HCT116 (cell line): ENCODE measurements around the gene ZNF497. TPM values are rescaled to one million over a fixed set of nuclear protein-coding genes. Genes with fewer than 3 reads are reported as not detected.

Experiments
- ATAC-seq: fragments of 200-7000 bp; cut with Tn5 transposase; 2 replicates; pipeline ENCODE4 v1.9.1; 2020; ENCODE audit warnings: mild to moderate bottlenecking, moderate library complexity
- BruUV-seq: library from RNA; stranded (reverse); fragments of 400-500 nt; replicated peaks from 2 replicates; lab custom pipeline; 2021; lab: Mats Ljungman, UMichigan
- CTCF ChIA-PET: fragments of 300-600 bp; sonication (Branson Sonifier 250); formaldehyde crosslinking; loops from one replicate; lab custom pipeline; 2021; ENCODE audit warnings: antibody characterized with exemption; lab: Charles Lee
- POLR2A ChIA-PET: fragments of 300-600, 350-600 bp; sonication (Branson Sonifier 250); formaldehyde crosslinking; loops from one replicate; lab custom pipeline; 2021; ENCODE audit warnings: antibody characterized with exemption; lab: Charles Lee
- RAD21 ChIA-PET, 2 experiments: fragments of 300-600 bp; sonication (Branson Sonifier 250); formaldehyde crosslinking; loops; one replicate each; lab custom pipeline; 2023; ENCODE audit warnings: low total read pairs in 2 of 2; ENCODE audit not compliant: uncharacterized antibody in 2 of 2, unreplicated experiment in 2 of 2, low non-redundant PET in 1 of 2; lab: Charles Lee
- DNase-seq: peaks from one replicate; pipeline ENCODE4 v3.0.0-alpha.2; 2010; ENCODE audit warnings: low read depth, low spot score
- H2AFZ ChIP-seq: fragments of 200-600 bp; shearing (Covaris generic), sonication (generic); 2 replicates; pipeline ENCODE4 v1.6.1; 2017; ENCODE audit warnings: low read depth, mixed run types, mixed read lengths, antibody characterized with exemption, low read length; ENCODE audit not compliant: poor library complexity, severe bottlenecking
- H3K27ac ChIP-seq: 2 replicates; pipeline ENCODE4 v1.5.1; 2012; ENCODE audit warnings: low read depth, low read length
- H3K27me3 ChIP-seq: fragments of 200-600 bp; sonication (generic); 2 replicates; pipeline ENCODE4 v1.6.1; 2016; ENCODE audit warnings: mixed run types, low read length, mixed read lengths; ENCODE audit not compliant: insufficient read depth
- H3K36me3 ChIP-seq, 2 experiments: fragments of 200-500 bp in 1 of 2; fragments of 200-600 bp in 1 of 2; sonication (Bioruptor generic) in 1 of 2; sonication (generic) in 1 of 2; 2 replicates each; pipeline versions ENCODE4 v1.5.1 to v1.6.1; 2014 to 2016; ENCODE audit warnings: low read length in 2 of 2, inconsistent platforms in 1 of 2, mixed read lengths in 1 of 2, mixed run types in 1 of 2; ENCODE audit not compliant: insufficient read depth in 2 of 2, control insufficient read depth in 1 of 2
- H3K4me1 ChIP-seq, 2 experiments: fragments of 200-600 bp in 1 of 2; sonication (generic) in 1 of 2; 2 replicates each; pipeline versions ENCODE4 v1.5.1 to v1.6.1; 2012 to 2017; ENCODE audit warnings: low read length in 2 of 2, inconsistent platforms in 1 of 2, mild to moderate bottlenecking in 1 of 2, mixed read lengths in 1 of 2, mixed run types in 1 of 2, moderate library complexity in 1 of 2; ENCODE audit not compliant: insufficient read depth in 2 of 2, control insufficient read depth in 1 of 2
- H3K4me2 ChIP-seq: fragments of 200-600 bp; sonication (generic); 2 replicates; pipeline ENCODE4 v1.6.1; 2017; ENCODE audit warnings: mixed run types, low read length, mixed read lengths
- H3K4me3 ChIP-seq, 2 experiments: fragments of 200-600 bp in 1 of 2; sonication (generic) in 1 of 2; replicated peaks in 1 of 2; 2 replicates each; pipeline ENCODE4 v1.5.1; 2011 to 2016; ENCODE audit warnings: low read length in 2 of 2, control low read depth in 1 of 2, low read depth in 1 of 2, mild to moderate bottlenecking in 1 of 2, mixed read lengths in 1 of 2, mixed run types in 1 of 2
- H3K79me2 ChIP-seq: fragments of 200-600 bp; sonication (generic); 2 replicates; pipeline ENCODE4 v1.6.1; 2017; ENCODE audit warnings: mild to moderate bottlenecking, mixed run types, low read length, moderate library complexity, mixed read lengths; ENCODE audit not compliant: insufficient read depth
- H3K9ac ChIP-seq: fragments of 200-600 bp; sonication (generic); 2 replicates; pipeline ENCODE4 v1.6.1; 2016; ENCODE audit warnings: low read length, mixed read lengths
- H3K9me2 ChIP-seq: fragments of 200-600 bp; sonication (generic), shearing (Covaris generic); 2 replicates; pipeline ENCODE4 v1.6.1; 2017; ENCODE audit warnings: mixed run types, mild to moderate bottlenecking, moderate library complexity; ENCODE audit not compliant: insufficient read depth
- H3K9me3 ChIP-seq, 2 experiments: fragments of 200-500 bp in 1 of 2; fragments of 200-600 bp in 1 of 2; sonication (Bioruptor generic) in 1 of 2; sonication (generic) in 1 of 2; 2 replicates each; pipeline ENCODE4 v1.6.1; 2014 to 2017; ENCODE audit warnings: low read length in 2 of 2, mixed read lengths in 2 of 2, inconsistent platforms in 1 of 2, low read depth in 1 of 2, mild to moderate bottlenecking in 1 of 2, mixed run types in 1 of 2, moderate library complexity in 1 of 2; ENCODE audit not compliant: control insufficient read depth in 1 of 2, insufficient read depth in 1 of 2
- H4K20me1 ChIP-seq: fragments of 200-600 bp; sonication (generic), shearing (Covaris generic); 2 replicates; pipeline ENCODE4 v1.6.1; 2017; ENCODE audit warnings: mixed run types, mild to moderate bottlenecking, moderate library complexity; ENCODE audit not compliant: insufficient read depth
- ELF1 ChIP-seq: IDR thresholded peaks from 2 replicates; pipeline ENCODE4 v1.6.1; 2012; ENCODE audit warnings: low read depth, borderline replicate concordance
- ZFX ChIP-seq: fragments of 450-650 bp; IDR thresholded peaks from 2 replicates; pipeline ENCODE4 v1.6.1; 2017
- intact Hi-C: fragments of 100-400 bp; cut with micrococcal nuclease; formaldehyde crosslinking; loops from 2 replicates; pipeline ENCODE4 v1.10.0; 2022
- total RNA-seq: library from RNA; stranded (reverse); gene quantifications from one replicate; pipeline ENCODE4 v1.2.1, GENCODE V29; 2021; ENCODE audit not compliant: unreplicated experiment
- TF ChIP-seq, protein P1 (sequence below): IDR thresholded peaks from 2 replicates; pipeline ENCODE4 v1.6.1; 2011; ENCODE audit warnings: mild to moderate bottlenecking, low read length, moderate library complexity; ENCODE audit not compliant: insufficient replicate concordance; ENCODE audit errors: extremely low read depth
- TF ChIP-seq, protein P2 (sequence below): IDR thresholded peaks from 2 replicates; pipeline ENCODE4 v1.6.1; 2012; ENCODE audit warnings: low read depth

ZNF497 gene
- total RNA-seq, 1 experiment from 2014 or later = 5.1 TPM

DNA sequence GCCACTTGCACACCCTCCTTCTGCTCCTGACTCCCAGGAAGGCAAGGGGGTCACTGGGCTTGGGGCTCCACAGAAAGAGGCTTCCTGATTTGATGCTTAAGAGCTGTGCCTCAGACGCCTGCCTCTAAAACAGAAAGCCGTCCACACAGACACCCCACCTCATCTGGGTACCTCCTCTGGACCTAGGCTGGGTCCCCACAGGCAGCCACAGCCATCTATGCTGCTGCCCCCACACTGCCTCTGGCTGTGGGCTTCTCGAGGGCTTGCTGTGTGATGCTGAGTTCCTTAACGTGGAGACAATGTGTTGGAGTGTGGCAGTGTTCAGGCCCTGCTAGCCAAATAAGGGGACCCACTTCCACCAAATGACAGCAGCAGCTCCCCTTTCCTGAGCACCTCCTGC is 44.3 kb downstream of the ZNF497 start:
- ATAC-seq (no peak), DNase-seq (no peak)
- POLR2A ChIA-PET = no interaction called here
- Histone ChIP-seq H3K4me1 (no peaks in the 10 kb centered on the region), H3K27me3 (no peaks in the 10 kb centered on the region), H3K79me2 (no peaks in the 10 kb centered on the region), H3K9me2 (no peaks in the 10 kb centered on the region), H2AFZ (no peak overlapping the region), H4K20me1 (no peaks in the 10 kb centered on the region; the same call in 1 of the 2 replicates), H3K4me3 (no peak overlapping the region), H3K27ac (no peak overlapping the region), H3K36me3 (peaks cover 11 to 16% of the 10 kb centered on the region in 2 experiments), H3K9ac (no peak overlapping the region), H3K9me3 (no peaks in the 10 kb centered on the region), H3K4me2 (no peak overlapping the region)
- intact Hi-C loops = no loop called here
- TF ChIP-seq ZFX = no peak
- TF ChIP-seq ELF1 = no peak
- RAD21 ChIA-PET = no interaction called here
- no TSS peak for BruUV-seq
- CTCF ChIA-PET = no interaction called here

DNA sequence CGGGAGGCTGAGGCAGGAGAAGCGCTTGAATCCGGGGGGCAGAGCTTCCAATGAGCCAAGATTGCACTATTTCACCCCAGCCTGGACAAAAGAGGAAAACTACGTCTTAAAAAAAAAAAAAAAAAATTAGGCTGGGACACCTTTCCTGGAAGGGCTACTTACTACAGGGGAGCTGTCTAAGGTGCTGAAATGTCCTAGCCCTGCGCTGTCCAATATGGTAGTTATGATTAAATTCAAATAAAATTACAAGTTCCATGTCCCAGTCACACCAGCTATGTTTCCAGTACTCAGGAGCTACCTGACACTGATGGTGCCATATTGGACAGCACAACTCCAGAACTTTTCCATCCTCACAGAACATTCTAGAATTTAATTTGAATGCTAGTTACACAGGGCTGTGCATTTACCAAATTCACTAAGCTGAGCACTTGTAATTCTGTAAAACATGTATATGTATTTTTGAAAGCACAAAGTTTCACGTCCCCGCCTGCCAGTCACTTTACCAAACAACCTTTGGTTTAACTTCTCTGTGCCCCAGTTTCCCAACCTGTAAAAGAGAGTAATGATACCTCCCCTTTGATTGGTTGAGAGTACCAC is 45.0 kb downstream of the ZNF497 start:
- H3K9me3 ChIP-seq = peaks cover 0 to 4% of the 10 kb centered on the region in 2 experiments; a peak in 1 of 4 replicates
- TF ChIP-seq, protein P1, sequence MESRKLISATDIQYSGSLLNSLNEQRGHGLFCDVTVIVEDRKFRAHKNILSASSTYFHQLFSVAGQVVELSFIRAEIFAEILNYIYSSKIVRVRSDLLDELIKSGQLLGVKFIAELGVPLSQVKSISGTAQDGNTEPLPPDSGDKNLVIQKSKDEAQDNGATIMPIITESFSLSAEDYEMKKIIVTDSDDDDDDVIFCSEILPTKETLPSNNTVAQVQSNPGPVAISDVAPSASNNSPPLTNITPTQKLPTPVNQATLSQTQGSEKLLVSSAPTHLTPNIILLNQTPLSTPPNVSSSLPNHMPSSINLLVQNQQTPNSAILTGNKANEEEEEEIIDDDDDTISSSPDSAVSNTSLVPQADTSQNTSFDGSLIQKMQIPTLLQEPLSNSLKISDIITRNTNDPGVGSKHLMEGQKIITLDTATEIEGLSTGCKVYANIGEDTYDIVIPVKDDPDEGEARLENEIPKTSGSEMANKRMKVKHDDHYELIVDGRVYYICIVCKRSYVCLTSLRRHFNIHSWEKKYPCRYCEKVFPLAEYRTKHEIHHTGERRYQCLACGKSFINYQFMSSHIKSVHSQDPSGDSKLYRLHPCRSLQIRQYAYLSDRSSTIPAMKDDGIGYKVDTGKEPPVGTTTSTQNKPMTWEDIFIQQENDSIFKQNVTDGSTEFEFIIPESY = no peak
- TF ChIP-seq, protein P2, sequence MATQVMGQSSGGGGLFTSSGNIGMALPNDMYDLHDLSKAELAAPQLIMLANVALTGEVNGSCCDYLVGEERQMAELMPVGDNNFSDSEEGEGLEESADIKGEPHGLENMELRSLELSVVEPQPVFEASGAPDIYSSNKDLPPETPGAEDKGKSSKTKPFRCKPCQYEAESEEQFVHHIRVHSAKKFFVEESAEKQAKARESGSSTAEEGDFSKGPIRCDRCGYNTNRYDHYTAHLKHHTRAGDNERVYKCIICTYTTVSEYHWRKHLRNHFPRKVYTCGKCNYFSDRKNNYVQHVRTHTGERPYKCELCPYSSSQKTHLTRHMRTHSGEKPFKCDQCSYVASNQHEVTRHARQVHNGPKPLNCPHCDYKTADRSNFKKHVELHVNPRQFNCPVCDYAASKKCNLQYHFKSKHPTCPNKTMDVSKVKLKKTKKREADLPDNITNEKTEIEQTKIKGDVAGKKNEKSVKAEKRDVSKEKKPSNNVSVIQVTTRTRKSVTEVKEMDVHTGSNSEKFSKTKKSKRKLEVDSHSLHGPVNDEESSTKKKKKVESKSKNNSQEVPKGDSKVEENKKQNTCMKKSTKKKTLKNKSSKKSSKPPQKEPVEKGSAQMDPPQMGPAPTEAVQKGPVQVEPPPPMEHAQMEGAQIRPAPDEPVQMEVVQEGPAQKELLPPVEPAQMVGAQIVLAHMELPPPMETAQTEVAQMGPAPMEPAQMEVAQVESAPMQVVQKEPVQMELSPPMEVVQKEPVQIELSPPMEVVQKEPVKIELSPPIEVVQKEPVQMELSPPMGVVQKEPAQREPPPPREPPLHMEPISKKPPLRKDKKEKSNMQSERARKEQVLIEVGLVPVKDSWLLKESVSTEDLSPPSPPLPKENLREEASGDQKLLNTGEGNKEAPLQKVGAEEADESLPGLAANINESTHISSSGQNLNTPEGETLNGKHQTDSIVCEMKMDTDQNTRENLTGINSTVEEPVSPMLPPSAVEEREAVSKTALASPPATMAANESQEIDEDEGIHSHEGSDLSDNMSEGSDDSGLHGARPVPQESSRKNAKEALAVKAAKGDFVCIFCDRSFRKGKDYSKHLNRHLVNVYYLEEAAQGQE = peak; percentile 83
- ChIA-PET CTCF (no interaction called here), POLR2A (no interaction called here), RAD21 (no interaction called here)
- ATAC-seq (0 out of 2 replicates have a peak, but pooled peaks have one; percentile 46), DNase-seq (no peak)
- H3K27ac ChIP-seq = no peak overlapping the region
- no peaks in the 10 kb centered on the region; the same call in 1 of the 2 replicates for H4K20me1 ChIP-seq
- no peaks in the 10 kb centered on the region for H3K79me2 ChIP-seq
- no peaks in the 10 kb centered on the region for H3K9me2 ChIP-seq
- intact Hi-C loops = no loop called here
- H3K36me3 ChIP-seq = peaks cover 16 to 22% of the 10 kb centered on the region in 2 experiments
- H3K27me3 ChIP-seq = no peaks in the 10 kb centered on the region
- BruUV-seq = no TSS peak
- no peak overlapping the region for H3K4me3 ChIP-seq
- no peak overlapping the region for H2AFZ ChIP-seq
- no peak overlapping the region for H3K4me2 ChIP-seq
- no peak overlapping the region for H3K9ac ChIP-seq
- no peaks in the 10 kb centered on the region for H3K4me1 ChIP-seq
